ENCODE data around the gene CDK1.

CDK1 gene

GRCh38 chr10:60778214-60778970, at the start of gene CDK1:
TSS of gene CDK1 (plus strand) at chr10:60778478. CDS start at chr10:60780166, 1,688 bp downstream.
- DNase-seq, result peak; percentile 98

DNA sequence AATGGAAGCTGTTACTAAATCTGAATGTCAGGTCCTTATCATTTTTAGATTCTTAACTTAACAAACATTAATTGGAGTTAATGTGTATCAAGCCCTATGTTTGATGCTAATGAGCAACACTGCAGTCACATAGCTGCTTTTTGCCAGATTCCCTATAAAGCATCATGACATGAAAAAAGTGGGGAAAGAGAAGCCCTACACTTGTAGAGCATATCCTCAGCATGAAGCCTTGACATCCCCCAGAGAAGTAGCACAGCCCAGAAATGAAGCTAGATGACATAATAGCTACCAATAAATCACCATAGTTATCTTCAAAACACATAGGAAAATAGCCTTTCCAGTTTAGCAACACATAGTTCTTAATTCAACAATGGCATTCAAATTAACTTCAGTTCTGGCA, 49.2 kb upstream of the CDK1 start:
- DNase-seq, result no peak

DNA sequence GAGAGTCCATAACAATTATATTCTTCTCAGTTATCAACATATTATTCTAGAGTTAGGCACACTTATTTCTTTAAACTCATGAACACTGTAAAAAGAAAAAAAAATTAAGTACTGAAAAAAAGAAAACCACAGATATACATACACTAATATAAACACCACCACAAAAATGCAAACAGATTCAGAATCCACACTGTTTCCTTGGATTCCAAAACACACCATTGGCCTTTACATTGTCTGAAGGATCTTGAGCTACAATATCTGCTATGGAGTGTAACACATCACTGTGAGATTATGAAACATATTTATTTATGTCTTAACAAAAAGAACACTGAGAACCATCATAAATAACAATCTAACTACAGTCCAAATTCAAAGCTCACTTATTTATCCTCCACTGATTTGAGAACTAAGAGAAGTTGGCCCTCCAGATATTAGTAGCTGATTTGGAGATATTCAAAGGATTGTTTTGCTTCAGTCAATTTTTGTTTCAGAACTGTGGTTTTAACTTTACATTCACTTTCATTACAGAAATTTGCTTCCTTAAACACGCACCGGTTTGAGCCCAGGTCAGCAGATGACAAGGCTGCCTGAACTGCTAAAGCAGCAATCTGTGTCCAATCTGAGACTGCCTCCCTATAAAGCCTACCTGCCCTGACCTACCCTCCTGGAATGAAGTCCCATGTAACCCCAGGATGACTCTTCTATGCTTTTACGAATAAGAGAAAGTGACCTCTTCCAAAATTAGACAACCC, 47.0 kb upstream of the CDK1 start:
- DNase-seq, result peak; percentile 40

DNA sequence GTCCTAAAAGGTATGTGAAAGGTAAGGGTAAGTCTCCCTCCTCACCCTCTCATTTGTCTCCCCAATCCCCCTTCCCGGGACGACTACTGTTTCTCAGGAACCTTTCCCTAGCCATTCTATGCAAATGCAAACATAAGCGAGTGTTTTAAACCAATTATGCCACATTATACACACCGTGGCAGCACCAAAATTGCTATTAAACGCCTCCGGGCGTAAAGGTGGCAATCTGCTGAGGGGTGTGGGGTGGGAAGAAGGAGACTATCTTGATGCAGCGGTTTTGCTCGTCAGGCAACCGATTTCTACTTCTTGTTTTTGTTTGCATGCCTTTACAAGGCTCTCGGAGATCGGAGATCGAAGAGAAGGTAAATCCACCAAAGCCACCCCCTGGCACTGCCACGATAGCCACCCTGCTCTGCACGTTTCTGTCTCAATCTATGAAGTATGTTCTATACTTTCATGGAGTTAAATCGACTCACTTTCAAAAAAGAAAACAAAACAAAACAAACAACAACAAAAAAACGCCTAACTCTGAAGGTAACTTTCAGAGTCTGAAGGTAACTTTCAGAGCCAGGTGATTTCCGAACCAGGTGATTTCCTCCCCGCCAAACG, 46.0 kb upstream of the CDK1 start:
- DNase-seq, result no peak

DNA sequence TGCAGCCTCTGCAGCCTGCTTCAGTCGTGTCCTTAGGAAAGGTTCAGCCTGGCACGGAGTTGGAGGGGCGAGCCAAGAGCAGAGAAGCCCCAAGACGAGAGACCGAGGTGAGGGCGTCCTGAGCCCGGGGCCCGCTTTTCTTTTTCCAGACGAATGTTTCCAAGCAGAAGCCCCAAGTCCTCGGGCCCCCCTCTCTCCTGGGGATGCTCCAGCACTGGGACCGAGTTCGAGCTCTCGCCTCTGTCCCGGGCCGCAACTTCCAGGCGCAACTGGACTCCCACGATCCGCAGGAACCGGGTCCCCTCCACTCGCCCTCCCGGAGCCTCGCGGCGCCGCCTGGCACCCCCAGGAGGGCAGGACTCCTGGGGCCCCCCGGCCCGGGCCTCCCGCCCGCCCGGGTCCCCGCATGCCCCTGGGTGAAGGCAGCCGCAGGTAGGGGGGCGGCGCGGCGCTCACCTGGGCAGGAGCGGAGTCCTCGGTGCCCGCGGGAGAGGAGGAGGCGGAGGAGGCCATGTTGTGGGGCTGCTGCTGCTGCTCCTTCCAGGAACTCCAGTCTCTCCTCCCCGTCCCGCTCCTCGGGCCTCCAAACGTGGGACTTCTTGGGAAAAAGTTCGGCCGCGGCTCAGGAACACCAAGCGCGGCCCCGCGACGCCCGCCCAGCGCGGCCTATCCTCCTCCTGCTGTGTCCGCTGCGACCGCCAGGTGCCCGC, 45.3 kb upstream of the CDK1 start:
- no peak for DNase-seq

- no peak for DNase-seq
Measured at GRCh38 chr10:60733517-60733822, 44.8 kb upstream of the CDK1 start.

- DNase-seq, result no peak
Measured at GRCh38 chr10:60733826-60734225, 44.5 kb upstream of the CDK1 start.

- DNase-seq, result no peak
Measured at GRCh38 chr10:60734226-60734625, 44.1 kb upstream of the CDK1 start.

DNA sequence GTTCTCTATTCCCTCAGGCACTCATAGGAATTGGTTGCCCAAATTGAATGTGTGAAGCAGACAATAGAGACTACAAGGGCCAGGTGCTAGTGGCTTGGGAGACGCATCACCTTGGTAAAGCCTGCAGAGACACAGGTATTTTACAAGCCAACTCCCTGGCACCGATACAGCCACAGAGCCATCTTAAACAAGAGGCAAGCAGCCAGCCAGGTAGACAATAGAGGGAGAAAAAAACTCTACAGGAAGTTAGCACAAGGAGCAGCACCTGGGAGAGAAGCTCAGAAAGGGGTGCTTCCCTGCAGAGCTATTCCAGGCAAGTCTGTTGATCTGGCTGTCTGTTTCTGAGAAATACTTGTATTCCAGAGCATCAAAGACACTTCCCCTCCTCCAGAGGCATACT, 43.0 kb upstream of the CDK1 start:
- DNase-seq, result no peak

DNA sequence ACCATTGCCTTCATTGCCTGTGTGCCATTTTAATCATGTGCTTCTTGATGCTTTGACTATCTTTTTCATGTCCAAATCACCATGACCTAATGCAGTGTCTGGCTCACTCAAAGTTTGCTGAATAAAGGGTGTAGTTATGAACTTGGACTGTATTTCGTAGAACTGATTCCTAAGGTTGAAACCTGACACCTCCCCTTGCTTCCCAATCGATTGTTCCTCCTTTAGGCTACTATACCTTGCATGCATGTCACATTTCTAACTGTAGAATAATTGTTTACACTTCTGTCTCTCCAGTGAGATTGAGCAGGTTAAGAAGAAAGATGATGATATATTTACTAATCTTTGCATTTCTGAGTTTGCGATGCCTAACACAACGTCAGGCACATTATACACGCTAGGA, 41.0 kb upstream of the CDK1 start:
- no peak for DNase-seq

- DNase-seq, result no peak
Measured at GRCh38 chr10:60739558-60739957, 38.7 kb upstream of the CDK1 start.

DNA sequence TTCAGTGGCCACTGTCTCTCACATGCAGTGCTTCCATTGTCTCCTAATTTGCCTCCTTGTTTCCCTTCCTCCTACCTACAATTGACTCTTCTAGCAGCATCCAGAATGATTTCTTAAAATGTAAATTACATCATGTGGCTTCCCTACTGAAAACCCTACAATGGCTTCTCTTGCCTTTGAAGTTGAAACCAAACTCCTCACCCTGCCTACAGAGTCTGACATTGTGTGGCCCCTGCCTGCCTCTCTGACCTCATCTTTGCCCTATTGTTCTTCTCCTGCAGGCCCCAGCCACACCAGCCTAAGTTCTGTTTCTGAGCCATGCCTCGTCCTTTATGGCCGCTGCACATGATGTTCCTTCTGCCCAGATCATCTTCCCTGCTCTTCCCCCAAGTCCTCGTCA, 35.8 kb upstream of the CDK1 start:
- no peak for DNase-seq

- no peak for DNase-seq
Measured at GRCh38 chr10:60747817-60748469, 30.3 kb upstream of the CDK1 start.

- DNase-seq, result no peak
Measured at GRCh38 chr10:60753152-60753551, 25.1 kb upstream of the CDK1 start.

- DNase-seq, result no peak
Measured at GRCh38 chr10:60753817-60754216, 24.5 kb upstream of the CDK1 start.

DNA sequence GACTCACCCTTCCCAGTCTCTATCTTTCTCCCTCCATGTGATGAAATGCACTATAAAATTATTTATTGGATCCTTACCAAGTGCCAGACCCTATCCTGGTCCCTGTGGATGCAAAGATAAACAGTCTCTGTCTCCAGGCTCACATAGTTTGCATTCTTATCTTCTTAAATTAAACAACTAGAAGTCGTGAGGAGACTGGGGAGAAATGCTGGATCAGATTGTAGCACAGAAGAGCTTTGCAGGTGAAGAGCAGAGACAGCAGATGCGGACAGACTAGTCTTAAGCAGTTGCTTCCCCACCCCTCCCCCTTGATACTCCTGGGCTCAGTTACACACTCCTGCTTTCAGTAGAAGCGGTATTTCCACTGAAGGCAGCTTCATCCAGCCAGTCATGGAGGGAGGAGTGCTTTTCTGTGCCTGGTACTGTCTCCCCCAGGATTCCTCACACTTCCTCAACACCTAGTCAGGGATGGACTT, 20.8 kb upstream of the CDK1 start:
- DNase-seq, result no peak

- DNase-seq, result no peak
Measured at GRCh38 chr10:60759181-60759580, 19.1 kb upstream of the CDK1 start.

GRCh38 chr10:60760711-60761210, 17.5 kb upstream of the CDK1 start:
- DNase-seq, result no peak

- no peak for DNase-seq
Measured at GRCh38 chr10:60762554-60762953, 15.7 kb upstream of the CDK1 start.

DNA sequence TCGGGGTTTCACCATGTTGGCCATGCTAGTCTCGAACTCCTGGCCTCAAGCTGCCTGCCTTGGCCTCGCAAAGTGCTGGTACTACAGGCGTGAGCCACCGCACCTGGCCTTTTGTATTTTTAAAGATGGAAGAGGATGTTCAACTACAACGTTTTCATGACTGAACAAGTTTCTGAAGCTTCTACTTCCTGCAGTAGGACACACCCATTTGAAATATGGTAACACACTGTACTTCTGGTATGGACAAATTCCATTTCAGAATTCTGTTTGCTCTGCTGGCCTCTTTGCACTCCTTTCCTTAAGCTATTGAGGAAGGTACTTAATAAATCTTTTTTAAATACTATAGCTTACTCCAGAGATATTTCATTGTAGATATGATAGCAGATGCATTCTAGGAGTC, 10.9 kb upstream of the CDK1 start:
- no peak for DNase-seq

GRCh38 chr10:60769406-60769805, 8.9 kb upstream of the CDK1 start:
- no peak for DNase-seq

GRCh38 chr10:60777696-60778213, 523 bp upstream of the CDK1 start:
- no peak for DNase-seq
